HEK293 (cell line): ENCODE data around the gene FFAR1.

Source experiments
- GLI4 ChIP-seq: fragments of 450-650 bp; formaldehyde crosslinking; IDR thresholded peaks from 2 replicates; pipeline ENCODE4 v1.5.1; 2016; ENCODE audit warnings: missing biosample characterization, missing genetic modification characterization
- HOXC10 ChIP-seq: sonication (generic); formaldehyde crosslinking; IDR thresholded peaks from 2 replicates; pipeline ENCODE4 v1.8.1; 2023; ENCODE audit warnings: mild to moderate bottlenecking, missing genetic modification reagents
- KLF10 ChIP-seq: fragments of 450-650 bp; IDR thresholded peaks from 2 replicates; pipeline ENCODE4 v1.5.1; 2018; ENCODE audit warnings: missing biosample characterization, mild to moderate bottlenecking, missing genetic modification characterization
- KLF17 ChIP-seq: fragments of 450-650 bp; formaldehyde crosslinking; IDR thresholded peaks from 2 replicates; pipeline ENCODE4 v1.5.1; 2016; ENCODE audit warnings: missing biosample characterization, missing genetic modification characterization
- KLF7 ChIP-seq: fragments of 450-650 bp; formaldehyde crosslinking; IDR thresholded peaks from 2 replicates; pipeline ENCODE4 v1.5.1; 2016; ENCODE audit warnings: missing biosample characterization, missing genetic modification characterization, borderline replicate concordance
- OSR2 ChIP-seq: fragments of 450-650 bp; formaldehyde crosslinking; IDR thresholded peaks from 2 replicates; pipeline ENCODE4 v1.5.1; 2016; ENCODE audit warnings: missing biosample characterization, missing genetic modification characterization
- SCRT2 ChIP-seq: fragments of 450-650 bp; formaldehyde crosslinking; IDR thresholded peaks from 2 replicates; pipeline ENCODE4 v1.5.1; 2016; ENCODE audit warnings: missing biosample characterization, missing genetic modification characterization
- TSHZ1 ChIP-seq: fragments of 450-650 bp; formaldehyde crosslinking; IDR thresholded peaks from 2 replicates; pipeline ENCODE4 v1.5.1; 2016; ENCODE audit warnings: missing biosample characterization, missing genetic modification characterization, borderline replicate concordance
- YY2 ChIP-seq: fragments of 450-650 bp; formaldehyde crosslinking; IDR thresholded peaks from 2 replicates; pipeline ENCODE4 v1.5.1; 2016; ENCODE audit warnings: missing biosample characterization, missing genetic modification characterization
- ZEB2 ChIP-seq: fragments of 450-650 bp; formaldehyde crosslinking; IDR thresholded peaks from 2 replicates; pipeline ENCODE4 v1.5.1; 2016; ENCODE audit warnings: missing biosample characterization, missing genetic modification characterization
- ZFP3 ChIP-seq: fragments of 450-650 bp; formaldehyde crosslinking; IDR thresholded peaks from 2 replicates; pipeline ENCODE4 v1.5.1; 2016; ENCODE audit warnings: low read depth, missing biosample characterization, missing genetic modification characterization
- ZNF221 ChIP-seq: fragments of 450-650 bp; formaldehyde crosslinking; IDR thresholded peaks from 2 replicates; pipeline ENCODE4 v1.5.1; 2017; ENCODE audit warnings: missing biosample characterization, missing genetic modification characterization, borderline replicate concordance
- ZNF23 ChIP-seq: fragments of 450-650 bp; formaldehyde crosslinking; IDR thresholded peaks from 2 replicates; pipeline ENCODE4 v1.5.1; 2016; ENCODE audit warnings: missing biosample characterization, missing genetic modification characterization, borderline replicate concordance
- ZNF239 ChIP-seq: fragments of 450-650 bp; formaldehyde crosslinking; IDR thresholded peaks from 2 replicates; pipeline ENCODE4 v1.5.1; 2016; ENCODE audit warnings: missing biosample characterization, missing genetic modification characterization
- ZNF26 ChIP-seq: fragments of 450-650 bp; formaldehyde crosslinking; IDR thresholded peaks from 2 replicates; pipeline ENCODE4 v1.5.1; 2016; ENCODE audit warnings: missing biosample characterization, missing genetic modification characterization
- ZNF302 ChIP-seq: fragments of 450-650 bp; formaldehyde crosslinking; IDR thresholded peaks from 2 replicates; pipeline ENCODE4 v1.5.1; 2016; ENCODE audit warnings: missing biosample characterization, missing genetic modification characterization, low read depth
- ZNF335 ChIP-seq: fragments of 450-650 bp; formaldehyde crosslinking; conservative IDR thresholded peaks from 2 replicates; pipeline ENCODE4 v1.5.1; 2016; ENCODE audit warnings: missing biosample characterization, missing genetic modification characterization
- ZNF426 ChIP-seq: fragments of 450-650 bp; formaldehyde crosslinking; IDR thresholded peaks from 2 replicates; pipeline ENCODE4 v1.5.1; 2017; ENCODE audit warnings: missing biosample characterization, missing genetic modification characterization, mild to moderate bottlenecking, inconsistent platforms, moderate library complexity
- ZNF48 ChIP-seq: fragments of 450-650 bp; formaldehyde crosslinking; IDR thresholded peaks from 2 replicates; pipeline ENCODE4 v1.5.1; 2016; ENCODE audit warnings: missing biosample characterization, missing genetic modification characterization
- ZNF514 ChIP-seq: fragments of 450-650 bp; formaldehyde crosslinking; IDR thresholded peaks from 2 replicates; pipeline ENCODE4 v1.5.1; 2016; ENCODE audit warnings: missing biosample characterization, missing genetic modification characterization
- ZNF580 ChIP-seq: fragments of 450-650 bp; formaldehyde crosslinking; IDR thresholded peaks from 2 replicates; pipeline ENCODE4 v1.5.1; 2016; ENCODE audit warnings: missing biosample characterization, missing genetic modification characterization
- ZNF621 ChIP-seq: fragments of 450-650 bp; formaldehyde crosslinking; IDR thresholded peaks from 2 replicates; pipeline ENCODE4 v1.5.1; 2017; ENCODE audit warnings: missing biosample characterization, missing genetic modification characterization
- ZNF645 ChIP-seq: fragments of 450-650 bp; formaldehyde crosslinking; IDR thresholded peaks from 2 replicates; pipeline ENCODE4; 2016; ENCODE audit warnings: missing biosample characterization, missing genetic modification characterization
- ZNF664 ChIP-seq: fragments of 450-650 bp; formaldehyde crosslinking; IDR thresholded peaks from 2 replicates; pipeline ENCODE4 v1.5.1; 2016; ENCODE audit warnings: missing biosample characterization, missing genetic modification characterization
- ZNF704 ChIP-seq: fragments of 450-650 bp; formaldehyde crosslinking; IDR thresholded peaks from 2 replicates; pipeline ENCODE4 v1.5.1; 2016; ENCODE audit warnings: missing biosample characterization, missing genetic modification characterization
- ZSCAN5A ChIP-seq: fragments of 450-650 bp; formaldehyde crosslinking; IDR thresholded peaks from 2 replicates; pipeline ENCODE4 v1.5.1; 2016; ENCODE audit warnings: missing biosample characterization, missing genetic modification characterization

The FFAR1 gene

GRCh38 chr19:35392742-35393715, 45.3 kb downstream of the FFAR1 start (continued):
- TF ChIP-seq ZNF645 (tag by site-specific recombination) (no peak), ZNF23 (tag by site-specific recombination) (no peak), ZNF335 (no peak), ZSCAN5A (no peak), ZNF426 (no peak), ZNF704 (tag by site-specific recombination) (no peak; the same call in none of the 2 replicates), HOXC10 (CRISPR knock-in tag) (no peak), YY2 (0 out of 2 replicates have a peak, but pooled peaks have one; percentile 9), ZFP3 (tag by site-specific recombination) (no peak), ZNF580 (tag by site-specific recombination) (no peak), ZNF514 (no peak), ZNF221 (tag by site-specific recombination) (no peak), KLF10 (tag by site-specific recombination) (no peak), ZNF48 (tag by site-specific recombination) (peak; percentile 66; the same call in 1 of the 2 replicates), SCRT2 (tag by site-specific recombination) (no peak), KLF7 (tag by site-specific recombination) (no peak), GLI4 (tag by site-specific recombination) (no peak), ZNF26 (tag by site-specific recombination) (no peak), ZEB2 (tag by site-specific recombination) (no peak), ZNF621 (peak; percentile 93), ZNF302 (tag by site-specific recombination) (no peak), ZNF664 (tag by site-specific recombination) (no peak), OSR2 (tag by site-specific recombination) (no peak), TSHZ1 (no peak), ZNF239 (no peak), KLF17 (tag by site-specific recombination) (no peak)
